WTC11 (cell line): Measurements from ENCODE around the gene TSC22D3.

ENCODE experiments used
- CBFB ChIP-seq: sonication (generic); formaldehyde crosslinking; IDR thresholded peaks from 2 replicates; pipeline ENCODE4 v1.8.1; 2022; ENCODE audit warnings: mild to moderate bottlenecking, low read depth, missing genetic modification reagents
- ETV6 ChIP-seq: sonication (generic); formaldehyde crosslinking; IDR thresholded peaks from 2 replicates; pipeline ENCODE4 v1.8.1; 2022; ENCODE audit warnings: mild to moderate bottlenecking, missing genetic modification reagents
- NR2C2 ChIP-seq: sonication (generic); formaldehyde crosslinking; IDR thresholded peaks from 2 replicates; pipeline ENCODE4 v1.8.0; 2022; ENCODE audit warnings: mild to moderate bottlenecking, missing genetic modification reagents
- SMAD4 ChIP-seq: sonication (generic); formaldehyde crosslinking; IDR thresholded peaks from 2 replicates; pipeline ENCODE4 v1.8.0; 2022; ENCODE audit warnings: mild to moderate bottlenecking, missing genetic modification reagents
- SP1 ChIP-seq: sonication (generic); formaldehyde crosslinking; conservative IDR thresholded peaks from 2 replicates; pipeline ENCODE4 v1.8.1; 2022; ENCODE audit warnings: missing genetic modification reagents
- TCF7 ChIP-seq: sonication (generic); formaldehyde crosslinking; IDR thresholded peaks from 2 replicates; pipeline ENCODE4 v1.8.0; 2022; ENCODE audit warnings: mild to moderate bottlenecking, low read depth, missing genetic modification reagents, moderate library complexity
- TF ChIP-seq, protein P1 (sequence below): fragments of 200-600 bp; IDR thresholded peaks from 2 replicates; pipeline ENCODE4 v1.8.0; 2022; ENCODE audit warnings: antibody characterized with exemption

DNA sequence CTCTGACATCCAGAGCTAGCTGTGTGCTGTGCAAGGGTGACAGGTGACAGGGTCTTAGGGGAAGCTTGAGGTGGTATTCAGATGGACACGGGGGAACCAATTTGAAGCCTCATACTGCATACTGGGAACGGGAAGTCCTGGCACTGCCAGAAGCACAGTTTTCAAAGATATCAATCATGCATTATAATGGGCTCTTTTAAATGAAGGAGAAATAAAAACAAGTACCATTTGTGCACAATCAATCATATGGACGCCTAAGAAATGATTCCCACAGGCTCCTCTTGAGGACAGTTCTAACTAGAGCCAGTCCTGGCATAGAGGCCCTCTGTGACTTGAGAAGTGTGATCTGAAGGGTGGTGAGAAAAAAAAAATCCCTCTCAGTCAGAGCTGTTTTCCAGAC is 50.9 kb downstream of the TSC22D3 start:
- TF ChIP-seq, protein P1, sequence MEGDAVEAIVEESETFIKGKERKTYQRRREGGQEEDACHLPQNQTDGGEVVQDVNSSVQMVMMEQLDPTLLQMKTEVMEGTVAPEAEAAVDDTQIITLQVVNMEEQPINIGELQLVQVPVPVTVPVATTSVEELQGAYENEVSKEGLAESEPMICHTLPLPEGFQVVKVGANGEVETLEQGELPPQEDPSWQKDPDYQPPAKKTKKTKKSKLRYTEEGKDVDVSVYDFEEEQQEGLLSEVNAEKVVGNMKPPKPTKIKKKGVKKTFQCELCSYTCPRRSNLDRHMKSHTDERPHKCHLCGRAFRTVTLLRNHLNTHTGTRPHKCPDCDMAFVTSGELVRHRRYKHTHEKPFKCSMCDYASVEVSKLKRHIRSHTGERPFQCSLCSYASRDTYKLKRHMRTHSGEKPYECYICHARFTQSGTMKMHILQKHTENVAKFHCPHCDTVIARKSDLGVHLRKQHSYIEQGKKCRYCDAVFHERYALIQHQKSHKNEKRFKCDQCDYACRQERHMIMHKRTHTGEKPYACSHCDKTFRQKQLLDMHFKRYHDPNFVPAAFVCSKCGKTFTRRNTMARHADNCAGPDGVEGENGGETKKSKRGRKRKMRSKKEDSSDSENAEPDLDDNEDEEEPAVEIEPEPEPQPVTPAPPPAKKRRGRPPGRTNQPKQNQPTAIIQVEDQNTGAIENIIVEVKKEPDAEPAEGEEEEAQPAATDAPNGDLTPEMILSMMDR = no peak
- TF ChIP-seq TCF7 (CRISPR knock-in tag) = no peak
- TF ChIP-seq SMAD4 (CRISPR knock-in tag) = no peak
- no peak for TF ChIP-seq SP1 (CRISPR knock-in tag)
- TF ChIP-seq CBFB (CRISPR knock-in tag) = no peak
- no peak for TF ChIP-seq NR2C2 (CRISPR knock-in tag)
- no peak for TF ChIP-seq ETV6 (CRISPR knock-in tag)
